Measurements from ENCODE around the gene SMIM9.

DNA sequence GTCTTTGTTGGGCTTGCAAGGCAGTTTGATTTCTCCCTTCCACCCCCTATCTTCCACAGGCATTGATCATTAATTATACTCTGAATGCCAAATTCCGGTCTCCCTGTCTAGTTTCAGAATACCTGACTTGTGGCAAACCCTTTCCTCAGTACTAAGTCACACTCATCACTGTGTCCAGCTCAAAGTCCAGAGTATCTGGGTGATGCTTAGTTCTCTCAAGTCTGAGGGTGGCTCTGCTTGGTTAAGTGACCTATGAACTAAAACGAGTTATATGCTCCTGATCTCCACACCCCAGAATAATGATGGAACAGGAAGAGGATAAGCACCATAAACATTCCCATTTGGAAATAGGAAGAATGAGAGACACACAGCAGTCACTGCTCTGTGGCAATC lies 6.5 kb downstream of the SMIM9 start:
- no peak for TF ChIP-seq EZH2 (optimal IDR thresholded peaks at IDR 0.05; ENCODE audit: low read depth, low read length)
- TF ChIP-seq, protein P1, sequence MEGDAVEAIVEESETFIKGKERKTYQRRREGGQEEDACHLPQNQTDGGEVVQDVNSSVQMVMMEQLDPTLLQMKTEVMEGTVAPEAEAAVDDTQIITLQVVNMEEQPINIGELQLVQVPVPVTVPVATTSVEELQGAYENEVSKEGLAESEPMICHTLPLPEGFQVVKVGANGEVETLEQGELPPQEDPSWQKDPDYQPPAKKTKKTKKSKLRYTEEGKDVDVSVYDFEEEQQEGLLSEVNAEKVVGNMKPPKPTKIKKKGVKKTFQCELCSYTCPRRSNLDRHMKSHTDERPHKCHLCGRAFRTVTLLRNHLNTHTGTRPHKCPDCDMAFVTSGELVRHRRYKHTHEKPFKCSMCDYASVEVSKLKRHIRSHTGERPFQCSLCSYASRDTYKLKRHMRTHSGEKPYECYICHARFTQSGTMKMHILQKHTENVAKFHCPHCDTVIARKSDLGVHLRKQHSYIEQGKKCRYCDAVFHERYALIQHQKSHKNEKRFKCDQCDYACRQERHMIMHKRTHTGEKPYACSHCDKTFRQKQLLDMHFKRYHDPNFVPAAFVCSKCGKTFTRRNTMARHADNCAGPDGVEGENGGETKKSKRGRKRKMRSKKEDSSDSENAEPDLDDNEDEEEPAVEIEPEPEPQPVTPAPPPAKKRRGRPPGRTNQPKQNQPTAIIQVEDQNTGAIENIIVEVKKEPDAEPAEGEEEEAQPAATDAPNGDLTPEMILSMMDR (IDR thresholded peaks at IDR 0.05; ENCODE audit: low read length) = no peak

Measured in MM.1S (cell line).